NCI-H187 (cell line): ENCODE data around the gene DVL3.

Source experiments
- DNase-seq, 2 experiments: peaks; one replicate each; lab custom pipeline; 2025; lab: John Stamatoyannopoulos, UW

DVL3 gene

GRCh38 chr3:184211297-184211696, 56.1 kb downstream of the DVL3 start:
- no peak for DNase-seq

GRCh38 chr3:184211718-184212117, 56.5 kb downstream of the DVL3 start:
- no peak for DNase-seq

- no peak for DNase-seq
These were observed 63.6 kb downstream of the DVL3 start for GRCh38 chr3:184218814-184219213.

- no peak for DNase-seq
These were observed 67.3 kb downstream of the DVL3 start for GRCh38 chr3:184222521-184222920.
